Progenitor cell of endocrine pancreas (in vitro differentiated cells): Measurements from ENCODE around the gene CLCN3. TPM values are rescaled to one million over a fixed set of nuclear protein-coding genes. Genes with fewer than 3 reads are reported as not detected.

Experiments used
- DNase-seq: peaks from one replicate; pipeline ENCODE4 v3.0.0; 2021; ENCODE audit warnings: low spot score; ENCODE audit not compliant: unreplicated experiment
- H3K27ac Mint-ChIP-seq: 2 replicates; pipeline ENCODE4 v1.8.0; 2021; ENCODE audit warnings: mild to moderate bottlenecking, moderate library complexity, mixed read lengths
- H3K27me3 Mint-ChIP-seq: 2 replicates; pipeline ENCODE4 v1.8.0; 2021; ENCODE audit warnings: mixed read lengths
- H3K36me3 Mint-ChIP-seq: 2 replicates; pipeline ENCODE4 v1.8.0; 2022; ENCODE audit warnings: mixed read lengths; ENCODE audit not compliant: insufficient read depth
- H3K4me1 Mint-ChIP-seq: 2 replicates; pipeline ENCODE4 v1.8.0; 2021; ENCODE audit warnings: low read depth, mixed read lengths
- H3K4me3 Mint-ChIP-seq: 2 replicates; pipeline ENCODE4 v1.8.0; 2021; ENCODE audit warnings: low read depth, mild to moderate bottlenecking, moderate library complexity, mixed read lengths
- H3K9me3 Mint-ChIP-seq: 2 replicates; pipeline ENCODE4 v1.8.0; 2021; ENCODE audit warnings: low read depth, mixed read lengths
- total RNA-seq: library from RNA; stranded (reverse); gene quantifications from 2 replicates; pipeline ENCODE4 v1.2.1, GENCODE V29; 2021
- TF ChIP-seq, protein P1 (sequence below): fragments of 200-600 bp; sonication (generic); IDR thresholded peaks from one replicate; pipeline ENCODE4 v1.5.0; 2021; ENCODE audit warnings: antibody characterized with exemption, mild to moderate bottlenecking; ENCODE audit not compliant: unreplicated experiment

Gene CLCN3
- total RNA-seq, 1 donor from 2014 or later, result 117 TPM

DNA sequence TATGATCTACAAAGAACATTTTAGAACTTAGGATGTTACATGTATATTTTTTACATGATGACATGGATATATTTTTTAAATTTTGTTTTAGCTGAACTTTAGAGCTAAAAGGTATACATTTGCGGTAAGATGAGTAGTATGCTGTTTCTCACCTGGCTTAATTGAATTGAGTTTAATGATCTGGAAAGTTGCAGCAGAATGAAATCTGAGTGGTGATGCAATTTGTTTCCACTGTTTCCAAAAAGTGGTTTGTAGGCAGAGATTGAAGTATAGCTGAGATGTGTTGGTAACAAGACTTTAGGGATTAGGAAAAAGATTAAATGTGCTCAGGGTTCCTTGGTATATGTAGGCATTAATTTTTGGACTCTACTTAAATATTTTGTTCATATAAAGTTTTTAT is 69.3 kb downstream of the CLCN3 start:
- Mint-ChIP-seq H3K36me3 (peaks cover 37% of the 10 kb centered on the region), H3K9me3 (no peaks in the 10 kb centered on the region), H3K4me1 (no peaks in the 10 kb centered on the region), H3K27ac (peak overlapping the region; percentile 60), H3K4me3 (no peak overlapping the region), H3K27me3 (no peaks in the 10 kb centered on the region)
- no peak for DNase-seq
- TF ChIP-seq, protein P1, sequence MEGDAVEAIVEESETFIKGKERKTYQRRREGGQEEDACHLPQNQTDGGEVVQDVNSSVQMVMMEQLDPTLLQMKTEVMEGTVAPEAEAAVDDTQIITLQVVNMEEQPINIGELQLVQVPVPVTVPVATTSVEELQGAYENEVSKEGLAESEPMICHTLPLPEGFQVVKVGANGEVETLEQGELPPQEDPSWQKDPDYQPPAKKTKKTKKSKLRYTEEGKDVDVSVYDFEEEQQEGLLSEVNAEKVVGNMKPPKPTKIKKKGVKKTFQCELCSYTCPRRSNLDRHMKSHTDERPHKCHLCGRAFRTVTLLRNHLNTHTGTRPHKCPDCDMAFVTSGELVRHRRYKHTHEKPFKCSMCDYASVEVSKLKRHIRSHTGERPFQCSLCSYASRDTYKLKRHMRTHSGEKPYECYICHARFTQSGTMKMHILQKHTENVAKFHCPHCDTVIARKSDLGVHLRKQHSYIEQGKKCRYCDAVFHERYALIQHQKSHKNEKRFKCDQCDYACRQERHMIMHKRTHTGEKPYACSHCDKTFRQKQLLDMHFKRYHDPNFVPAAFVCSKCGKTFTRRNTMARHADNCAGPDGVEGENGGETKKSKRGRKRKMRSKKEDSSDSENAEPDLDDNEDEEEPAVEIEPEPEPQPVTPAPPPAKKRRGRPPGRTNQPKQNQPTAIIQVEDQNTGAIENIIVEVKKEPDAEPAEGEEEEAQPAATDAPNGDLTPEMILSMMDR, result no peak

GRCh38 chr4:169690787-169691186 is 70.4 kb downstream of the CLCN3 start:
- H3K4me3 Mint-ChIP-seq, result no peak overlapping the region
- H3K27me3 Mint-ChIP-seq, result no peaks in the 10 kb centered on the region

DNA sequence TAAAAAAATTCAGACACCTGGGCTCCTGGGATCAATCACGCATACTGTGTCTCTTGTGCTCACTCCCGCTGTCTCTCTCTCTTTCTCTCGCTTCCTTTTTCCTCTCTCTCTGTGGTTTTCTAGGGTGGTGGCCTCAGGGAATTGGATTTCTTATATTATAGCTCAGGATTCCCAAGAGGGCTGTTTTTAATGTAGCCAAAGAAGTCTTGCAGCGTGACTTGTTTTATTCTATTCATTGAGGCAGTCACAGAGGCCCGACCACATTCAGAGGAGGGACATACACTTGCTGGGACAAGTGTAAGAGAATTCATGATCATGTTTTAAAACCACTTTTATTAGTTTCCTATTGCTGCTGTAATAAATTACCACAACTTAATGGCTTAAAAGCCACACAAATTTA is 78.0 kb downstream of the CLCN3 start:
- no peaks in the 10 kb centered on the region for H3K4me1 Mint-ChIP-seq
- peak overlapping the region; percentile 28 for H3K27ac Mint-ChIP-seq
- H3K36me3 Mint-ChIP-seq, result peaks cover 38% of the 10 kb centered on the region
- H3K4me3 Mint-ChIP-seq, result no peak overlapping the region
- H3K9me3 Mint-ChIP-seq, result no peaks in the 10 kb centered on the region
- TF ChIP-seq, protein P1, result no peak
- H3K27me3 Mint-ChIP-seq, result no peaks in the 10 kb centered on the region
- DNase-seq, result no peak

More at GRCh38 chr4:169690787-169691186, 70.4 kb downstream of the CLCN3 start:
- H3K9me3 Mint-ChIP-seq, result no peaks in the 10 kb centered on the region
- H3K36me3 Mint-ChIP-seq, result peaks cover 36% of the 10 kb centered on the region
- no peaks in the 10 kb centered on the region for H3K4me1 Mint-ChIP-seq
- DNase-seq, result no peak
- no peak overlapping the region for H3K27ac Mint-ChIP-seq
- TF ChIP-seq, protein P1, result no peak

DNA sequence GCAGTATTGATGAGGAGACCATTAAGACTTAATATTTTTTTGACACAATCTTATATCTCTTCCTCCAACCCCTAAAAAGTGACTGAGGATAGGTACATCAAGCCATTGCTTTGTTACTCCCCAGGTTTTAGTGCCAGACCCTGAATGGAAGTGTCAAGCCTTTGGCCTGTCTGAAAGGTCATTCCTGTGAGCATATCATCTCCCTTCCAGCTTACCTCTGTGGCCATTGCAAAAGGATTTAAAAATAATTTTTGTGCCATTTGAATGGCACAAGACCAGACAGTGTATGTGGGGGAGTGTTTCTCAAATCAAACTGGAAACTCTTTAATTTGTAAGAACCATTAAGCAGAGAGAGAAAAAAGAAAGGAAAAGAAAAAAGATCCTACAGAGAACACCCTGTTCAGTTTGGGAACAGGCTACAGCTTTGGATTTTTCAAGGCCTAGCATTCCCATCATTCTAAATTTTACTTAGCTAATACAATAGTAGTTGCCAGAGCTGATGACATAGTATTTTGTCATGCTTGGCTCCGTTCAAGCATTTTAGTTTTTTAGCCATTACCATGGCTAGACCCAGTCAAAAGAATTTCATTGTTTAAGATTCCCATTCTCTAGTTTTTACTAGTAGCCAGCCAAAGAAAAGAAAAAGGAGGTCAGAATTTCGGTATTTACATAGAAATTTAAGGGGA is 87.7 kb downstream of the CLCN3 start:
- no peaks in the 10 kb centered on the region for H3K9me3 Mint-ChIP-seq
- H3K27ac Mint-ChIP-seq, result peak overlapping the region; percentile 83

GRCh38 chr4:169715826-169716225 is 95.4 kb downstream of the CLCN3 start:
- no peaks in the 10 kb centered on the region for H3K4me1 Mint-ChIP-seq
- TF ChIP-seq, protein P1, result no peak
- no peaks in the 10 kb centered on the region for H3K27me3 Mint-ChIP-seq
- DNase-seq, result no peak
- no peak overlapping the region for H3K27ac Mint-ChIP-seq
- H3K36me3 Mint-ChIP-seq, result peaks cover 29% of the 10 kb centered on the region
- H3K4me3 Mint-ChIP-seq, result no peak overlapping the region
- H3K9me3 Mint-ChIP-seq, result no peaks in the 10 kb centered on the region

More for the DNA sequence above, 87.7 kb downstream of the CLCN3 start:
- no peak overlapping the region for H3K4me3 Mint-ChIP-seq
- no peaks in the 10 kb centered on the region for H3K4me1 Mint-ChIP-seq
- peaks cover 26% of the 10 kb centered on the region for H3K36me3 Mint-ChIP-seq
- no peak for DNase-seq
- TF ChIP-seq, protein P1, result no peak
- H3K27me3 Mint-ChIP-seq, result no peaks in the 10 kb centered on the region
